GM18526 (cell line): Measurements from ENCODE around the gene PIEZO2.
A peak's percentile ranks its signal among the peaks of the same experiment; 100 is the strongest.

Source experiments
- POLR2A ChIP-seq: IDR thresholded peaks from 3 replicates; pipeline ENCODE4 v1.6.1; 2011; ENCODE audit not compliant: insufficient read length; ENCODE audit errors: extremely low read depth

PIEZO2 gene

GRCh38 chr18:11149441-11150270 is at the start of gene PIEZO2:
PIEZO2 (minus strand) TSS chr18:11149569; CDS start chr18:11148588, 981 bp downstream.
- TF ChIP-seq POLR2A: peak; percentile 39

- TF ChIP-seq POLR2A: no peak
These were observed 34.3 kb upstream of the PIEZO2 start for GRCh38 chr18:11183637-11184036.

DNA sequence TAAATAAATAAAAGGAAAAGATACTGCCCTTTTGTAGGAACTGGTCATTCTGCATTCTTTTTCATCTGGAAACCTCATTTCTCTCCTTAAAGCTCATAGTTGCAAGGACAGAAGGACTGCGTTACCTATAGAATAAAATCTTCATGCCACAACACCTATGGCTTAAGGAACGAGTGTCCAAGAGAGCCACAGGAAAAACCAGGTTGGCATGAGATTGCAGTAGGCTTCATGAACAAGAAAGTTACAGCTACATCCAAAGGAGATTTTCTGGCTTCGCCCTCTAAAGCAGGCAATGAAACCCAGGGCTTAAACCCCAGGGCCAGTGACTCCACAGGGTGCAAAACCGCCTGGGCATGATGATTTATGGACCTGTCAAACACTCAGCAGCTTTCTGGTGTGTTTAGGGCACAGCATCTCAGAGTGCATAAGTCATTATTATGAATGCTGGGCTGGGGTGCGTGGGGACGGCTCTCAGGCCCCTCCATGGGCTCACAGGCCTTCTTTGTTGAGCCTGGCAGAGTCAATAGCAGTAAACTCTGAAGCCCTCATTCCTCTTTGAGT is 30.7 kb upstream of the PIEZO2 start:
- no peak for TF ChIP-seq POLR2A

GRCh38 chr18:11178951-11179549 is 29.7 kb upstream of the PIEZO2 start:
- no peak for TF ChIP-seq POLR2A

GRCh38 chr18:11177382-11177781 is 28.0 kb upstream of the PIEZO2 start:
- no peak for TF ChIP-seq POLR2A

DNA sequence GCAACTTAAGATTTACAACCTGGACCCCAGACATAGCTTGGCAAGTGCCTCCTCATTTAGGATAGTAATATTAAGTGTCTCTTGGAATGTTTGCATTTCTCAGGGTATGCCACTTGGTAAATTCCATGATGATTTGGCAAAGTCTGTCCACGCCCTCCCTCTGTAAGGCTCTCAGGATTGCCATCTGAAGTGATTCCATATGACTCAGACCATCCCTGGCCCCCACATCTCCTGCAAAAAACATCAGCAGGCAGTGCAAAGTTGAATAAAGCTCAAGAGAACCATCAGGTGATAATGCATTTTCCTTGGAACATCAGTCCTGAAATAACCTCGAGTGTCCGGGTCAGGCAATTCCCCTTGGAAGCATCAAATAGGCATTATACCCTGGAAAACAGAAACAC is 27.1 kb upstream of the PIEZO2 start:
- TF ChIP-seq POLR2A: no peak

GRCh38 chr18:11175266-11175979 is 26.1 kb upstream of the PIEZO2 start:
- TF ChIP-seq POLR2A: no peak

- no peak for TF ChIP-seq POLR2A
These were observed 18.4 kb upstream of the PIEZO2 start for GRCh38 chr18:11167778-11168177.

GRCh38 chr18:11165952-11166351 is 16.6 kb upstream of the PIEZO2 start:
- no peak for TF ChIP-seq POLR2A

DNA sequence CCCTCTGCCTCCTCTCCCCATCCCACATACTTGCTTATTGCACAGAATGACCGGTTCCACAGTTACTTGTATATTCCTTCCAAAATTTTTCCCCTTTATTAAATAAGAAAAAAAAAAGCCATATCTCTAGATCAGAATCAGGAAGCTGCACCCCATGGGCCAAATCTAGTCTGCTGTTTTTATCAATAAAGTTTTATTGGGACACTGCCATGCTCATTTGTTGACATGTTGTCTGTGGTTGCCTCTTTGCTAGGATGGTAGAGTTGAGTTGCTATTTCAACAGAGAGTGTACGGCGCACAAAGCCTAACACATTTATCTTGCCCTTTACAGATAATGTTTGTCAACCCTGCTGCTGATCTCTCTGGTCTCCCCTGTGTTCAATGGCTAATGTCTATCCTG is 15.8 kb upstream of the PIEZO2 start:
- no peak for TF ChIP-seq POLR2A

GRCh38 chr18:11163665-11164064 is 14.3 kb upstream of the PIEZO2 start:
- no peak for TF ChIP-seq POLR2A

GRCh38 chr18:11162889-11163288 is 13.5 kb upstream of the PIEZO2 start:
- TF ChIP-seq POLR2A: no peak

- no peak for TF ChIP-seq POLR2A
These were observed 13.1 kb upstream of the PIEZO2 start for GRCh38 chr18:11162462-11162861.

GRCh38 chr18:11160313-11160712 is 10.9 kb upstream of the PIEZO2 start:
- no peak for TF ChIP-seq POLR2A

- no peak for TF ChIP-seq POLR2A
These were observed 10.5 kb upstream of the PIEZO2 start for GRCh38 chr18:11159844-11160243.

DNA sequence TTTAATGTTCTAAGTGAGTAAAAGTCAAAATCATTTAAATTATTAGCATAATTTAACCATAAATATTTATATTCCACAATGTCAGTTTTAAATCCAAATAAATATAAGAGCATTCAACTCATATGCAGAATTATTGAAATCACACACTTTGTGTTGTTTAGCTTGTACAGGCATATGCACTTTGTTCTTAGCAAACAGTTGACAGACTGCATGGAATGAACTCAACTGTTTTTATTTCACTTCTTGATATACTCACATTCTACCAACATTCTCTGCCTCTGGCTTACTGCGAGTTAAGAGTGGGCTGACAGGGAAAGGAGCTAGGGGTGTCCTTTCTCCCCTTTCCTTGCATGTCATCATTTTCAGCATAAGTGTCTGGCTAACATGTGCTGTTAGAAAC is 7.6 kb upstream of the PIEZO2 start:
- TF ChIP-seq POLR2A: no peak
